Stimulated activated CD8-positive, alpha-beta memory T cell treated with anti-CD3 and anti-CD28 coated beads, Interleukin-12 subunit alpha, Interleukin-12 subunit beta, amount 100 ng/mL, for 4 hours (primary cell): ENCODE data around the gene FAM20B.
"Not testable (repeated sequence)": the region's sequence is repeated elsewhere in the genome, so short reads cannot be mapped to it uniquely, and the experiment has no call there.

ENCODE experiments used
- DNase-seq: peaks from one replicate; pipeline ENCODE4 v3.0.0-alpha.2; 2020; ENCODE audit warnings: low read depth

The FAM20B gene, protein sequence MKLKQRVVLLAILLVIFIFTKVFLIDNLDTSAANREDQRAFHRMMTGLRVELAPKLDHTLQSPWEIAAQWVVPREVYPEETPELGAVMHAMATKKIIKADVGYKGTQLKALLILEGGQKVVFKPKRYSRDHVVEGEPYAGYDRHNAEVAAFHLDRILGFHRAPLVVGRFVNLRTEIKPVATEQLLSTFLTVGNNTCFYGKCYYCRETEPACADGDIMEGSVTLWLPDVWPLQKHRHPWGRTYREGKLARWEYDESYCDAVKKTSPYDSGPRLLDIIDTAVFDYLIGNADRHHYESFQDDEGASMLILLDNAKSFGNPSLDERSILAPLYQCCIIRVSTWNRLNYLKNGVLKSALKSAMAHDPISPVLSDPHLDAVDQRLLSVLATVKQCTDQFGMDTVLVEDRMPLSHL

DNA sequence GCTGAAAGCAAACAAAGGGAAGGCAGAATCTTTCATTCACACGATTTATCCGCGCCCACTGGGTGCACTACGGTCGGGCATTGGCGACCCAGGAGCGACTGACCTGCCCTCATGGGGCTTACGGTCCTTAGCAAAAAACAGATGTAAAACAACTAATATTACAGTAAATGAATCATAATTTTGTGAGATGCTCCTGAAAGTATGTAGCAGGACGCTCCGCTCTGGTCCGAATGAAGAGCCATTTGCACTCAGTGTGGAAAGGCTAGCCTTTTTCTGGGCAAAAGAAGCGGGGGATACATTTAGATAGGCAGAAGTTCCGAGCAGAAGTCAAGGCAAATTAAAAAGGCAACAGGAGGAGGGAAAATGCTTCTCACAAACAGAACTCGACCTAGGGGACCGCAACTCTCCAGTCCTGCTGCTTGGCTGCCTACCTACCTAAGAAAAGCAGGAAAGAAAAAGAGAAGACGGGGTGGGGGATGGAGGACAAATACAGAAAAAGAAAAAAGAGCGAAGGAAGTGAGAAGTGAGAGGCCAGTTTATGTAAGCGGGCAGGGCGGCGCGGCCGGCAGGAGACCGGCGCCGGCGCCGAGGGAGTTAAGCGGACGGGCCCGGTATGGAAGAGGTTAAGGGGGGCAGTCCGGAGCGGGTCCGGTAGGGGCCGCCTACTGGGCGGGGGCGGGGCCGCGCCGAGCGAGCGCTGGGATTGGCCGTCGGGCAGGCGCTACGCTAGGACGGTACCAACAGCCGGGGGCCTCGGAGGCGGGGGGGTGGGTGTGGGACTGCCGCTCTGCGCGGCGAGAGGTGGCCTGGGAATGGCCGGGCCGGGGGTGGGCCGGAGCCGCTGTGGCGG is at the start of gene FAM20B:
Gene FAM20B (plus strand): TSS at position 770 of the 850 bp plus-strand sequence. CDS start 17,954 bp downstream, outside the sequence.
- peak; percentile 92 for DNase-seq

DNA sequence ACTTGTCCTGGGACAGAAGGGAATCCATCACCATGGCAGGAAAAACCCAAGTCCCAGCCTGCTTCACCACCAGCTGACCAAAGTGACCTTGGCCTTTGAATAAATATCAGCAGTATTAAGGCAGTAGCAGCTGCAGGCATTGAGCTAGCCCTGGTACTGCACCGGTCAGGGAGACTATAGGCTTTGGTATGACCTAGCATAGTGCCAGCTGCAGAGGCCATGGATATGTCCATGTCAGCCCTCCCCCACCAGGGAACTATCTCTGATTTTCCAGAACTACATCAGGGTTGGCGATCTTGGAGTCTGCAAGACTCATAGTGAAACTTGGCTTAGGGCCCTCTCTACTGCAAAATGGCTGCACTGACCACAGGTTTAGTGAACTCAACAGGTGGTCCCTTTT is 49.2 kb upstream of the FAM20B start:
- DNase-seq: no peak

DNA sequence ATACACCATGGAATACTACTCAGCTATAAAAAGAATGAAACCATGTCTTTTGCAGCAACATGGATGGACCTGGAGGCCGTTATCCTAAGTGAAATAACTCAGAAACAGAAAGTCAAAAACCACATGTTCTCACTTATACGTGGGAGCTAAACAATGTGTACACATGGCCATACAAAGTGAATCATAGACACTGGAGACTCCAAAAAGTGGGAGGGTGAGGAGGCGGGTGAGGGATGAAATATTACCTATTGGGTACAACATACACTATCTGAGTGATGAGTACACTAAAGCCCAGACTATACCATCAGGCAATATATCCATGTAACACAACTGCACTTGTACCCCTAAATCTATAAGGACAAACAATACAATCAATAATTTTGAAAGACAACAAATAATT is 39.5 kb upstream of the FAM20B start:
- no peak for DNase-seq

DNA sequence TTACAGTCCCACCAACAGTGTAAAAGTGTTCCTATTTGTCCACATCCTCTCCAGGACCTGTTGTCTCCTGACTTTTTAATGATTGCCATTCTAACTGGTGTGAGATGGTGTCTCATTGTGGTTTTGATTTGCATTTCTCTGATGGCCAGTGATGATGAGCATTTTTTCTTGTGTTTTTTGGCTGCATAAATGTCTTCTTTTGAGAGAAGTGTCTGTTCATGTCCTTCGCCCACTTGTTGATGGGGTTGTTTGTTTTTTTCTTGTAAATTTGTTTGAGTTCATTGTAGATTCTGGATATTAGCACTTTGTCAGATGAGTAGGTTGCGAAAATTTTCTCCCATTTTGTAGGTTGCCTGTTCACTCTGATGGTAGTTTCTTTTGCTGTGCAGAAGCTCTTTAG is 37.5 kb upstream of the FAM20B start:
- not testable (repeated sequence) for DNase-seq

DNA sequence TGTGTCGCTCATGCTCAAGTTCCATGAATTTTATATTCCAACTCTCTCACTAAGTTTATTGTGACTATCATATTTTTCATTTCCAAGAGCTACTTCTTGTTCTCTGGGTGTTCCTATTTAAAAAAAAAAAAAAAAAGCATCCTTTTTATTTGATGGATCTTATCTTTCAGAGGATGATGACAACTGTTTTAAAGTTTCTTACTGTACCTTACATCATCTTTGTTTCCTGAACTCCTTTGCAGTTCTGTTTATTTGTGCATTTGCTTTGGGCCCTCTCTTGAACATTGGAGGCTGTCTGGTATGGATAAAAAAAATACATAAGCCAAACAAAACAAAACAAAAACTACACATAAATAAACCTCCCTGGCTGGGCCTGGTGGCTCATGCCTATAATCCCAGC is 32.1 kb upstream of the FAM20B start:
- DNase-seq: no peak

DNA sequence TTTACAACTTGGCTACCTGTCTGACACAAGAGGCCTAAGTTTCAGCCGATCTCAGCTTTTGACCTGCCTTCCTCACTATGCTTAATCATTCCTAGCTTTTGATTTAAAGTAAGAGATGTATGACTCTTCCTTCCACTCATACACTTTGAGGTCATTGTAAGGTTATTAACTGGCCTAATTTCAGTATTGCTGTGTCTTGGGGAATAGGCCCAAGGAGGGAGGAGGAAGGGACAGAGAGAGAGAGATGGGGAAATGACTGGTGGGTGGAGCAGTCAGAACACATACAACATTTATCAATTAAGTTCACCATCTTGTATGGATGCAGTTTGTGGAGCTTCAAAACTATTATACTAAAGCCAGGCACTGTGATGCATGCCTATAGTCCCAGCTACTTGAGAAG is 28.3 kb upstream of the FAM20B start:
- no peak for DNase-seq

DNA sequence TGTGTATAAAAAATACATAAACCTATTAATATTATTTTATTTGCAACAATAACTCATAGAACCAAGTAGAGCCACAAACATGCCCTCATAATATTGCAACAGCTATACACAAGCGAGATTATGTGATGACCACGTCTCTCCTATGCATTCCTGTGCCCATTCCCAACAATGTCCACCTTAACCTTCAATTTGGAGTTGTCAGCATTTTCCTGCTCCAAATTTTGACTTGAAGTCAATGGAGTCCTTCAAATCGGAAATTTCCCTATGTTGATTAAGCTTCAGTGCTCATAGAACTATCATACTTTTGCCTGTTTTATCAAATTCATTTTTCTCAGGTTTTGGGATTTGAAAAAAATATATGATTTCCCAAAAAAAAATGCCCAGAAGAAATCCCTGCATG is 27.4 kb upstream of the FAM20B start:
- DNase-seq: no peak

DNA sequence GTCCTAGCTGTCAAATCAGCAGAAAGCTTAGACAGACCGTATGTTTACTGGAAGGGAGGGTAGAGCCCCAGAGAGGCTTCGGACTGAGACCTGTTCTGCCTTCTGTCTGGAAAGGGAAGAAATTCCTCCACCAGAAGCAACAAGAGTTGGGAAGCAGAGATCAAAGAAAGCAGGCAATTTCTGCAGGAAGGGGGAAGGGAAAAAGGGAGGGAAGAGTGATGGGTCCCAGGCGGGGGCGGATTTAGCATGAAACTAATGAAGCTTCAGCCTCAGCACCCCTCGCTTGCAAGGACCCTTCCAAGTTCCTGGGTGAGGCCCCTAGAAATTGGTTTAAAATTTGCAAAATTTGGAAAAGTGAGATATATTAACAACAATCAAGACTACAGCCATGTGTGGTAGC is 26.6 kb upstream of the FAM20B start:
- no peak for DNase-seq

DNA sequence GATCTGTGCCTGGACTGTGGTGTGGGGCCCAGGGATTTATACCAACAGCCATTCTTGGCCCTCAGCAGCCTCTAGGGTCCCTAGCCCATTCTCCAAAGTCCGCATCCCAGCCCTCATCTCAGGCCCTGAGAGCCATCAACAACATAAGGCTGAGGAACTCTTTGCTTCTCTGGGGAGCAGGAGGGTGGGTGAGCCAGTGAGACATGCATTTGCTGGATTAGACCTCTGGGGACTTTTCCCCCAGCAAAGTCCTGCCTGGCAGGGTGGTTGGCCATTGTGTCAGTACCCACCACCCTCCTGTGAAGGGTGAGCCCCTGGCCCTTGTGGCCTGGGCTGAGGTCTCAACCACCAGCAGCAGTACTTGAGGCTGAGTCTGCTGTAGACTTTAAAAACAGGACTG is 24.2 kb upstream of the FAM20B start:
- DNase-seq: no peak

DNA sequence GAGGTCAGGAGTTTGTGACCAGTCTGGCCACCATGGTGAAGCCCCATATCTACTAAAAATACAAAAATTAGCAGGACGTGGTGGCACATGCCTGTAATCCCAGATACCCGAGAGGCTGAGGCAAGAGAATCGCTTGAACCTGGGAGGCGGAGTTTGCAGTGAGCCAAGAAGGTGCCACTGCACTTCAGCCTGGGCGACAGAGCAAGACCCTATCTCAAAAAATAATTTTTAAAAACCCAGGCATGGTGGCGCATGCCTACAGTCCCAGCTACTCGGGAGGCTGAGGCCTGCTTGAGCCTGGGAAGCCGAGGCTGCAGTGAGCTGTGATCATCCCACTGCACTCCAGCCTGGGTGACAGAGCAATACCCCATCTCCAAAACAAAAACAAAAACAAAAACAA is 23.6 kb upstream of the FAM20B start:
- DNase-seq: not testable (repeated sequence)

DNA sequence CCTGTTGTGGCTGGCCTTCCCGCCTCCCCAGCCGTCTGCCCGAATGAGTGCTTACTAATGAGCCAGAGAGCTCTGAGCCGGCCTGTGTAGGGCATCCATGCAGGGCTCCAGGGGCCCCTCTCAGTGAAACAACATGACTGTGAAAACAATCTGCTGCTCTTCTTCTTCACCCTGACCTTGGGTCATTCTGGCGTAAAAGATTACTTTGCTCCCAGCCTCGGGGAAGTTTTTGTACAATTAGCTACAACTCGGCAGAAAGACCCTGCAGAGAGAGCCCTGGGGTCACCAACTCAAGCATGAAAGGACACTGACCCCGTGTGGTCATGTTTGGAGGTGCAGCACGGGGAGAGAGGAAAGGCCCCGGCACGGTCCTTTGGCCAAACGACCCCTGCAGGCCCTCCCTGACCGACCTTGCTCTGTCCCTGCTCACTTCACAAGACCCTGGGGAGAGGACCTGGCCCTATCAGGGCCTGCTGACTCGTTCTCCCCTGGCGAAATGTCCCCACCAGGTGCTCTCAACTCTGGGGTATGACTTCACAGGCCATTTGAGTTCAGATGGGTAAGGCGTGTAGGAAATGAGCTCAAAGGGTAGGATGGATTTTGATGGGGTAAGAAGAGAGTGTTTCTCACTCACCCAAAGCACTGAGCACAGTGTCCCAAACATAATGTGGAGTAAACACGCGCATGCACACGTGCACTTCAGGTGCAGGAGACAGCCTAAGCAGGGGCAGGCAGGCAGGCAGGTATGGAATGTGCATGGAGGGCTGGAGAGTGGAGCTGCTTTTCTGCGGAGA is 22.9 kb upstream of the FAM20B start:
- DNase-seq: peak; percentile 33

DNA sequence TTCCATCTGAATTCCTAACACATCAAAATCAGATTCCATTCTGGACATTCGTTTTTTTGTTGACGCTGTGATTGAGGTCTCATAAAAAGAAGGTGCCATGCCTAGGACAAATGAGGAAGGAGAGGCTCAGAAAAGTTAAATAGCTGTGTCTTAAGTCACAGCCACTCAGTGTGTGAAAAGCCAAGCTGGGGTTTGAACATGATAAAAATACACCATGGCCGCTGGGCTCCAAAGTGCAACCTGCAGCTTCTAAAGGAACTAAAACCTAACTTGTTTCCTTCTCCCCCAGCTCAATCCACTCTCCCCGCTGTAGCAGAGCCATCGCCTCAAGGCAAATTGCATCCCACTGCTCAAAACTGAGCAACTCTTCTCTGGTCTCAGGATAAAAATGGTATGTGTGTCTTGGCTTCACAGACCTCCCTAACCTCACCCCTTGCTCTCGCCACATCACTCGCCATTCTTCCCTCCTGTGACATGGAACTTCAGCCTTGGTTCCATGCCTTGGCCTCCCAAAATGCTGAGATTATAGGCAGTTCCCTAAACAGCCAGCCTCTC is 22.1 kb upstream of the FAM20B start:
- no peak for DNase-seq

DNA sequence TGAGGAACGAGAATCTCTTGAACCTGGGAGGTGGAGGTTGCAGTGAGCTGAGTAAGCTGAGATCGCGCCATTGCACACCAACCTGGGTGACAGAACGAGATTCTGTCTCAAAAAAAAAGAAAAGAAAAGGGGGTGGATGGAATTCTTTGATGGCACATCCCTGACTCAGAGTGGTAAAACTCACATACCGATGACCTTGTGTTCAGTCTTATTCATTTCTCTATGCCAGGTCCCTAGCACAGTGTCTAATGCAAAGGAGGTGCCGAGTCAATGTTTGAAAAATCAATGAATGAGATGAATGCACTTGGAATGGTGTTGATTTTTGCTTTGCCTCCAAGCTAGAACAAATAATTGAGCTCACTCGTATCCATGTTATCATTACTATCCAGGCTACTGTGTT is 18.5 kb upstream of the FAM20B start:
- no peak for DNase-seq

DNA sequence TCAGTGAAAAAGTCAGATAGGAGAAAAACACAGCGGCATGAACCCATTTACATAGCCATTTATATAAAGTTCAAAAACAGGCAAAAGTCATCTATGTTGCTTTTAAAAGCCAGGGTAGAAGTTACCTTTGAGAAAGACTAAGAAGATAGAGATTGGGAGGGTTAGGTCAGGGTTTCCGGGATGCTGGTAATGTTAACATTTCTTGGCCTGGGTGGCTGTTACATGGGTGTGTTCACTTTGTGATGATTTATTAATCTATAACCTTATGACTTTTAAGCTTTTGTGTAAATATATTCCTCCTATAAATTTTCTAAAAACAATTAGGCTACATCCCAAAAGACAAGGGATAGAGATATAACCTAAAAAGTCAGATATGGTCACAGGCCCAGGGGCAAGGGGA is 15.0 kb upstream of the FAM20B start:
- DNase-seq: no peak

DNA sequence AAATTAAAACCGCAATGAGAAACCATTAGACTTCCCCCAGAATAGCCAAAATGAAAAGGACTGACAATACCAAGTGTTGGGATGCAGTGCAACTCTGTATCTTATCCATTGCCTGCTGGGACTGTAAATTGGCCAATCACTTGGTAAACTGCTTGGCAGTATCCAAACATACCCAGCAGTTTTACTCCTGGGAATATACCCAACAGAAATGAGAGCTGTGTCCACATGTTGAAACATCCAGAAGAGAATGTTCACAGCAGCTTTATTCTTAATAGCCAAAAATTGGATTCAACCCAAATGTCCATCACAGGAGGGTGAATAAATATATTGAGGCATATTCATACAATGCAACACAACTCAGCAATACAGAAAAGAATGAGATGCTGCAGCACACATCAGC is 13.7 kb upstream of the FAM20B start:
- no peak for DNase-seq

DNA sequence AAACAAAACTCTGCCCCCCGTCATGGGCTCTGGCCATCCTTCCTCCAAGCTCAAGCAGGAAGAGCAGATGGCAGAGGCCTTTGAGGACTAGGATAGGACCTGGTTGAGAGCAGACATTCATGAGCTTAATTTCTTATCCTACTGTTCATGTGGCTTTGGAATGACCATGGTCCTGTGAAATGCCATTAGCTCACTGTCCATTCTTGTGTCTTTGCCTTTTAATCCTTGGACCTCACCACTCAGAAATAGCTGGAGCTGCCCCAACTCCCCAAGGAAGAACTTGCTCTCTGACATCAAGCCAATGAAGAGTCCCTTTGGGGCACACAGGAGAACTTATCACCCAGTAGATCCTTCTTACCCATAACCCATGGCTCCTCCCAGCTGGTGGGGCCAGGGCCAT is 11.6 kb upstream of the FAM20B start:
- no peak for DNase-seq

DNA sequence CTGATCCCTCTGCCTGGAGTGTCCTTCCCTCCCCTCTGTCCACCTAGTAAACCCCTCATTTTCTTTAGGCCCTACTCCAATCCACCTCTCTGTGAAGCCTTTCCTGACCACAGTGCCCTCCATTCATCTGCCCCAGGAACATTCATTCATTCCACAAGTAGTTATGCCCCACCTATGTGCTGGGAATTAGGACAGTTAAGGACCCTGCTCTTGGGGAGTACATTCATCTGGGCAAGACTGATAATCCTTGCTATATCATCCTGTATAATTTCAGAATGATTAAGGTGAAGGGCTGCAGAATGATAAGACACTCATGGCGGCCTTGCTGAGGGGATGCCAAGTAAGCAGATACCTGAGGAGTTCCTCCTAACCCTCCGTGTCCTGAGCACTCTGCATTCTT is 10.3 kb upstream of the FAM20B start:
- no peak for DNase-seq

DNA sequence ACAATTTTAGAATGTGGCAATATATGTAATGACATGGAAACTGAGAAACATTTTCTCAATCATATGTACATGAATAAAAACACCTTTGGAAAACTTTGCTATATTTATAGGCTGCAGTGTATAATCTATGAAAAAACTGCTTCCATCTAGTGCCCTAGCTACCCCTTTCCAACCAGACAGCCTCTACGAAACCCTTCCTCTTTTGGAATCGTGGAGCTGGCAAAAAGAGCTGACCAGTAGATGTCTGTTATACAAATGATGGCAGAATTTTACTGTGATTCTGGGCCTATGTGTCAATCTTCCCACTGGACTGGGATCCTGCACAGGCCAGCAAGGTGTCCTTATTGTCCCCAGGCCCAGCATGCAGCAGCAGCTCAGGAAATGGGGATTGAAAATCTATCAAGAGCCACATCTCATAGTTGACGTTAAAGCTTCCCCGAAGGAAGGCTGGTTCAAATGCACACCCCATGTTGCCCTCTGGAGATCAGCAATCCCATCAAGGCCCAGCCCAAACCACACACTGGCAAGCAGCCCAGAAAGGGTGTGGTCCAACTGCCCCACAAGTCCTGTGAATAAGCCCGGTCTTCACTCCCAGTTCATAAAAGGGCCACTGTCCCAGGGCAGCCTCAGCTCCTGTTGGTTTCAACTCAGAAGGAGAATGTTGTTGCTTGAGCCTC is 8.8 kb upstream of the FAM20B start:
- DNase-seq: no peak

DNA sequence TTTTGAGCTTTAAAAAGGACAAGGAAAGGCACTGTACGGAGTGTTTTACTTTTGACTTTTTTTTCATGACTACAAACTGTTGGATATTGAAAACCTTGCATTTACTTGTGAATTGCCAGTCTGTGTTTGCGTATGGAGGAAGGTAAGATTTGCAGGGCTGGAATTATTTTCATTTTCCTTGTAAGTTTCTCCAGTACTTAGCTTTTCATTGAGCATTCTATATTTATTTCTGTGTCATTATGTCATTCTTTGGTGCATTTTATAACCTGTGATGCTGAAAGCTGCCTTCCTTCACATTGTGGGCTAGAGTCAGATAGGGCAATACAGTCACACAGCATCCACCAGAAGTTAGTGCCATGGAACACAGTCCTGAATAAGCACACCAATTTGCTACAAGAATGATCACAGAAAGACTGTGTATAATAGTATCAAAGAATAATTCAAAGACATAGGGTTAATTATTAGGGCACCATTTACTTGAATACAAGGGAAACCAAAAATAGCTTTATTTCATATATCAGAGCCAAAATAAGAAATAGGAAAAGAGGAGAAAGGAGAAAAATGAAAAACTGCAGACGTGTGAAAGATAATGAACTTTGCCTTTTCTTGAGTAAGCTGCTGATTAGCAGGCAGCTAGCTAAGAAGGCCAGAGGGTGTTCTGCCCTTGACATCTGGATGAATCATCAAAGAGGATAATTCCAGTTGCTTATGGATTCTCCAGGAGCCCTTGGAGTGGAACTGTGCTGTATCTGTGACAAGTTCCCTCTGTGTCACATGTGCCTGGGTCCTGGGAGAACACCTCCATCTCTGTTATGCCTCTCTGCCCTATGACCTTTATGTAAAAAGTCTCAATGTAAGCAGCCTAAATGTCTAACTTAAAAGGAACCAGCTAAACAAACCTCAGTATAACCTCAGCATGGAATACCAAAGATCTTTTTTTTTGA is 8.0 kb upstream of the FAM20B start:
- DNase-seq: no peak

DNA sequence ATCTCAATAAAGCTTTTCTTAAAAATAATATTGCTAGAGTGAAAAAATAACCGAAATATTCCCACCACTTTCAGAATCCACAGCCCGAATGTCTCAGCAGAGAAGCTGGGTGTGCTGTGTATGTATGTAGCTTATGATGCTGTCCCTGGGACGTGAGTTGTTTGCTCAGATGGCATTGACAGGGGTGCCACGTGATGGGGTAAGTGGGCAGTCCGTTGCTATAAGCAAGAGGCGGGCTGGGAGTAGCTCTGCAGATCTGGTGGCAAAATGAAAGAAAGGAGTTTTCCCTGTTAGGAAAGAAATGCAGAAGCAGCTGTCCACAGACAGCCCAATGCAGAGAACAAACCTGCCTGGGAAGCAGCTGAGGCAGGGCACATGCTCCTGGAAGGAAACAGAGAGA is 3.8 kb upstream of the FAM20B start:
- no peak for DNase-seq
